RWPE2 (cell line): Measurements from ENCODE around the gene TMEM120A.
A peak's percentile ranks its signal among the peaks of the same experiment; 100 is the strongest.

Source experiments
- ATAC-seq: fragments of 200-7000 bp; cut with Tn5 transposase; 3 replicates; pipeline ENCODE4 v1.9.1; 2021; ENCODE audit warnings: low read depth
- DNase-seq: peaks from one replicate; pipeline ENCODE4 v3.0.0-alpha.2; 2020; ENCODE audit warnings: low spot score
- H3K27ac ChIP-seq: fragments of 450-650 bp; 2 replicates; pipeline ENCODE4 v1.5.1; 2017; ENCODE audit warnings: mild to moderate bottlenecking; ENCODE audit not compliant: poor library complexity, severe bottlenecking
- H3K27me3 ChIP-seq: fragments of 250-450 bp; sonication (Bioruptor Pico); 2 replicates; pipeline ENCODE4 v1.5.1; 2021; ENCODE audit warnings: mild to moderate bottlenecking, moderate library complexity; ENCODE audit not compliant: insufficient read depth, poor library complexity, severe bottlenecking
- H3K36me3 ChIP-seq: fragments of 250-450 bp; sonication (Bioruptor Pico); 2 replicates; pipeline ENCODE4 v1.5.1; 2020; ENCODE audit warnings: low read depth, mild to moderate bottlenecking, moderate library complexity
- H3K4me1 ChIP-seq: fragments of 250-450 bp; sonication (Bioruptor Pico); 2 replicates; pipeline ENCODE4 v1.5.1; 2021; ENCODE audit warnings: mild to moderate bottlenecking, moderate library complexity; ENCODE audit not compliant: insufficient read depth, poor library complexity, severe bottlenecking
- H3K4me3 ChIP-seq: fragments of 250-450 bp; sonication (Bioruptor Pico); 2 replicates; pipeline ENCODE4 v1.5.1; 2021; ENCODE audit warnings: mild to moderate bottlenecking, moderate library complexity; ENCODE audit not compliant: severe bottlenecking
- H3K9me3 ChIP-seq: fragments of 250-450 bp; sonication (Bioruptor Pico); 2 replicates; pipeline ENCODE4 v1.5.1; 2021; ENCODE audit warnings: mild to moderate bottlenecking, moderate library complexity; ENCODE audit not compliant: severe bottlenecking
- TF ChIP-seq, protein P1 (sequence below): fragments of 450-650 bp; IDR thresholded peaks from one replicate; pipeline ENCODE4 v1.5.1; 2017; ENCODE audit warnings: mild to moderate bottlenecking, moderate library complexity; ENCODE audit not compliant: poor library complexity, severe bottlenecking

The TMEM120A gene

GRCh38 chr7:75955331-75955955, 39.0 kb downstream of the TMEM120A start:
- Histone ChIP-seq H3K4me1 (no peaks in the 10 kb centered on the region), H3K27ac (no peak overlapping the region), H3K9me3 (no peaks in the 10 kb centered on the region), H3K4me3 (no peak overlapping the region), H3K36me3 (peaks cover 18% of the 10 kb centered on the region; the same call in 1 of the 2 replicates), H3K27me3 (no peaks in the 10 kb centered on the region)
- DNase-seq (no peak), ATAC-seq (no peak)
- TF ChIP-seq, protein P1, sequence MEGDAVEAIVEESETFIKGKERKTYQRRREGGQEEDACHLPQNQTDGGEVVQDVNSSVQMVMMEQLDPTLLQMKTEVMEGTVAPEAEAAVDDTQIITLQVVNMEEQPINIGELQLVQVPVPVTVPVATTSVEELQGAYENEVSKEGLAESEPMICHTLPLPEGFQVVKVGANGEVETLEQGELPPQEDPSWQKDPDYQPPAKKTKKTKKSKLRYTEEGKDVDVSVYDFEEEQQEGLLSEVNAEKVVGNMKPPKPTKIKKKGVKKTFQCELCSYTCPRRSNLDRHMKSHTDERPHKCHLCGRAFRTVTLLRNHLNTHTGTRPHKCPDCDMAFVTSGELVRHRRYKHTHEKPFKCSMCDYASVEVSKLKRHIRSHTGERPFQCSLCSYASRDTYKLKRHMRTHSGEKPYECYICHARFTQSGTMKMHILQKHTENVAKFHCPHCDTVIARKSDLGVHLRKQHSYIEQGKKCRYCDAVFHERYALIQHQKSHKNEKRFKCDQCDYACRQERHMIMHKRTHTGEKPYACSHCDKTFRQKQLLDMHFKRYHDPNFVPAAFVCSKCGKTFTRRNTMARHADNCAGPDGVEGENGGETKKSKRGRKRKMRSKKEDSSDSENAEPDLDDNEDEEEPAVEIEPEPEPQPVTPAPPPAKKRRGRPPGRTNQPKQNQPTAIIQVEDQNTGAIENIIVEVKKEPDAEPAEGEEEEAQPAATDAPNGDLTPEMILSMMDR: no peak

GRCh38 chr7:75953931-75954330, 40.5 kb downstream of the TMEM120A start:
- Histone ChIP-seq H3K4me3 (no peak overlapping the region), H3K36me3 (peaks cover 18% of the 10 kb centered on the region; the same call in 1 of the 2 replicates), H3K27me3 (no peaks in the 10 kb centered on the region), H3K9me3 (no peaks in the 10 kb centered on the region), H3K4me1 (no peaks in the 10 kb centered on the region), H3K27ac (no peak overlapping the region)
- no peak for DNase-seq
- TF ChIP-seq, protein P1: no peak
- no peak for ATAC-seq

DNA sequence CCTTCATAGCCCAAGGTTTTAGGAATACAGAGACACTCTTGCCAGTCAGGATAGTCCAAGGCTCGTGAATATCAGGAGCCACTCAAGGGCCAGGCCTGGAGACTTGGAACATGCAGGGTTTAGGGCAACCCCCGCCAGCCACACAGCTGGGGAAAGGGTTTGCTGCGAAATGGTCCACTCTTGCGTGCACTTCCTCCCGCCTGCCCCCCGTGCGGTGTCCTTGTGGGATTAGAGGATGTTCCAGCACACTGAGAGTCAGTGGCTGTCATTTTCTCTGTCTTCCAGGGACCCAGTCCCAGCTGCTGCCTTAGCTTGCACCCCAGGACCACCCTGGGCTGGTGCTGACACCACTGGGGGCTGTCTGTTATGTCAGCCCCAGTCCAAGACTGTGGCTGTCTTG, 41.0 kb downstream of the TMEM120A start:
- H3K9me3 ChIP-seq: no peaks in the 10 kb centered on the region
- H3K4me3 ChIP-seq: no peak overlapping the region
- no peak for DNase-seq
- no peaks in the 10 kb centered on the region for H3K4me1 ChIP-seq
- H3K27ac ChIP-seq: no peak overlapping the region
- no peaks in the 10 kb centered on the region for H3K27me3 ChIP-seq
- peaks cover 18% of the 10 kb centered on the region; the same call in 1 of the 2 replicates for H3K36me3 ChIP-seq
- TF ChIP-seq, protein P1: no peak
- ATAC-seq: no peak

DNA sequence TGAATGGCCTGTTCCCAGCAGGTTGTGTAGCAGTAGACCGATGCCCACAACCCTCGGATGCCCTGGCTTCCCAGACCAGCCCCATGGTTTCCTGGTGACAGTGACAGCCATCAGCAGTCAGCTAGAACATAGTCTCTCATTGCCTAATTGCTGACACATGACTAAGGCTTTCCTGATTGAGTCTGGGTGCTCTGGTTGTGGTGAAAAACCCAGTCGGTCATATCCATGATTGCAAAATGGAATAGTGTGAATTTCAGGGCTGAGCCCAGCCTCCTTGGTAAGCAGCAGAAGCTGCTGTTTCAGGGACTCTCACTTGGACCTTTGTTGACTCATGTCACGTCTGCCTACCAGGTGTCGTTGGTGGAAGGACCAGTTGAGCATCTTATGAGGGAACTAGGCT, 42.9 kb downstream of the TMEM120A start:
- no peaks in the 10 kb centered on the region for H3K27me3 ChIP-seq
- no peak for DNase-seq
- no peak overlapping the region for H3K27ac ChIP-seq
- TF ChIP-seq, protein P1: no peak
- no peaks in the 10 kb centered on the region for H3K9me3 ChIP-seq
- no peak overlapping the region for H3K4me3 ChIP-seq
- H3K36me3 ChIP-seq: 0 out of 2 replicates have a peak, but pooled peaks cover 9% of the 10 kb centered on the region
- H3K4me1 ChIP-seq: no peaks in the 10 kb centered on the region
- ATAC-seq: peak; percentile 73

- DNase-seq: no peak
- Histone ChIP-seq H3K27ac (no peak overlapping the region), H3K9me3 (no peaks in the 10 kb centered on the region), H3K4me1 (peaks cover 8% of the 10 kb centered on the region), H3K36me3 (no peaks in the 10 kb centered on the region), H3K4me3 (no peak overlapping the region), H3K27me3 (no peaks in the 10 kb centered on the region)
- TF ChIP-seq, protein P1: no peak
- ATAC-seq: no peak
Measured at GRCh38 chr7:75950111-75950681, 44.2 kb downstream of the TMEM120A start.
